Gastrocnemius medialis (tissue), 4 donors: ENCODE measurements around the gene RMDN2. TPM values are rescaled to one million over a fixed set of nuclear protein-coding genes. Genes with fewer than 3 reads are reported as not detected.

ENCODE experiments used
- ATAC-seq, 2 donors: fragments of 150-250 bp; one replicate each; pipeline ENCODE4 v1.9.1; 2016
- DNase-seq, 2 donors: peaks; one replicate each; pipeline ENCODE4 v3.0.0-alpha.2; 2019
- H3K27ac ChIP-seq, 4 donors: fragments of 200-600 bp; sonication (generic); 1 replicate in 1 of 4; 2 replicates in 3 of 4; pipeline ENCODE4 v1.5.1; 2016 to 2018; ENCODE audit warnings: mild to moderate bottlenecking in 2 of 4, moderate library complexity in 1 of 4
- H3K27me3 ChIP-seq, 3 donors: fragments of 200-600 bp; sonication (generic) in 2 of 3; 1 replicate in 1 of 3; 2 replicates in 2 of 3; pipeline versions ENCODE4 v1.5.1 to v1.6.0; 2016 to 2019; ENCODE audit warnings: mild to moderate bottlenecking in 1 of 3, moderate library complexity in 1 of 3
- H3K36me3 ChIP-seq, 2 donors: fragments of 200-600 bp; sonication (generic) in 1 of 2; one replicate each; pipeline ENCODE4 v1.5.1; 2017 to 2018
- H3K4me1 ChIP-seq, 2 donors: fragments of 200-600 bp; sonication (generic) in 1 of 2; one replicate each; pipeline ENCODE4 v1.5.1; 2016 to 2017; ENCODE audit warnings: mild to moderate bottlenecking in 2 of 2
- H3K4me3 ChIP-seq, 4 donors: fragments of 200-600 bp; sonication (generic) in 3 of 4; 1 replicate in 1 of 4; 2 replicates in 3 of 4; pipeline ENCODE4 v1.5.1; 2016 to 2019; ENCODE audit warnings: mild to moderate bottlenecking in 2 of 4
- H3K9me3 ChIP-seq, 3 donors: fragments of 200-600 bp; sonication (generic) in 2 of 3; 1 replicate in 1 of 3; 2 replicates in 2 of 3; pipeline ENCODE4 v1.5.1; 2016 to 2019
- CTCF ChIP-seq, 5 experiments: fragments of 450-650 bp in 3 of 5; fragments of 200-600 bp in 2 of 5; sonication (generic) in 2 of 5; IDR thresholded peaks in 4 of 5; conservative IDR thresholded peaks in 1 of 5; 1 replicate in 4 of 5; 2 replicates in 1 of 5; pipeline ENCODE4 v1.5.1; 2016 to 2019; ENCODE audit warnings: antibody characterized with exemption in 5 of 5, mild to moderate bottlenecking in 3 of 5, moderate library complexity in 3 of 5
- POLR2A ChIP-seq, 2 donors: fragments of 450-650 bp; IDR thresholded peaks; one replicate each; pipeline ENCODE4 v1.6.1; 2017; ENCODE audit warnings: antibody characterized with exemption in 2 of 2, mild to moderate bottlenecking in 2 of 2, moderate library complexity in 2 of 2
- in situ Hi-C, 4 donors: fragments of 200-750 bp; cut with MboI; loops; one replicate each; pipeline versions ENCODE4 v1.15.0 to v1.8.0; 2017; ENCODE audit warnings: low sequenced_read_pairs in 4 of 4
- intact Hi-C: fragments of 100-400 bp; cut with DNase I; formaldehyde crosslinking; loops from one replicate; pipeline ENCODE4 v1.15.1; 2023; ENCODE audit warnings: low total_unique reads
- total RNA-seq, 4 donors: library from RNA; depleted of rRNA; stranded (reverse); fragments of >200 nt; gene quantifications; one replicate each; pipeline versions ENCODE4 v1.1.0 to v1.2.3, GENCODE V29; 2016

The RMDN2 gene
- total RNA-seq, 4 donors from 2014 or later: 2.7 to 6.3 (median 3.3) TPM

DNA sequence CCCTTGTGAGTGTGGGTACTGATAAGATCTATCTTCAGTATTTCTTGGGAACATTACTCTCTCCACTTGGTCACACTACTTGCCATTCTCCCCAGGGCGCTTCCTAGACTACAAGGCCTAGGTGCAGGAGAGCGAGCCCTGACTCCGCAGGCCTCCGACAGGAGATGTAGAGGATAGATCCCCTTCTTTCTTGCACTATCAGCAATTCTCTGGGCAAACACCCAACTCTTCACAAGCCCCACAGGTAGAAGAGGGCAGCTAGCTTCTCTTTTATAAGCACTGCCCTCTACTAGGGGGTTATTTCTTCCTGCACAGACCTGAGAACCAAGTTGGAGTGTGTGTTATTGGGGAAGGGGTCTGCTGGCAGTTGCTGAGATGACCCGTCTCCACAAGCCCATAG is 10.7 kb upstream of the RMDN2 start:
- no peak overlapping the region for H3K4me3 ChIP-seq
- no peaks in the 10 kb centered on the region for H3K4me1 ChIP-seq
- no peaks in the 10 kb centered on the region for H3K9me3 ChIP-seq
- H3K36me3 ChIP-seq: no peaks in the 10 kb centered on the region
- intact Hi-C loops: no loop called here
- H3K27me3 ChIP-seq: no peaks in the 10 kb centered on the region
- no peak overlapping the region for H3K27ac ChIP-seq
- in situ Hi-C loops: no loop called here
- DNase-seq: no peak
- no peak for ATAC-seq
- TF ChIP-seq CTCF (IDR thresholded peaks at IDR 0.05 in 4 of 5, conservative IDR thresholded peaks at IDR 0.05 in 1 of 5): no peak
- TF ChIP-seq POLR2A (IDR thresholded peaks at IDR 0.05): no peak

DNA sequence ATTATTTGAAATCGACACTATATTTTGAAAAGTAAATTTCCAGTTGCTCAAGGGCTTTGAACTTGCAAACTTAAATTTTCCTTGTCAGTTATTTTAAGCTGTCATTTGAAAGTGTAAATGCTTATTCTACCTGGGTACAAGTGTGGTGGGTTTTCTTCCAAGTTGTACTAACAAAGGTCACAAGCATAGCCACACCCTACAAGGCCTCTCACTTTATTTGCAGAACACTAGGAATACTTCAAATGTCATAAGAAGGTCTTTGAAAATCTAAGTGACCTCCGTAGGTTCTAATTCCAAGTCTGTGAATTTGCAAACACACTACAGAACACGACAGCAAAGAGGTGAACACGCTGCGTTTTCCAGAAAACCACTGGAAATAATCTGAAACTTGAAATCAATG is 9.3 kb upstream of the RMDN2 start:
- no peaks in the 10 kb centered on the region for H3K9me3 ChIP-seq
- in situ Hi-C loops (no loop called here), intact Hi-C loops (no loop called here)
- H3K27me3 ChIP-seq: no peaks in the 10 kb centered on the region
- H3K4me1 ChIP-seq: no peaks in the 10 kb centered on the region
- DNase-seq (no peak), ATAC-seq (no peak)
- H3K36me3 ChIP-seq: no peaks in the 10 kb centered on the region
- no peak overlapping the region for H3K27ac ChIP-seq
- no peak for TF ChIP-seq CTCF (IDR thresholded peaks at IDR 0.05 in 4 of 5, conservative IDR thresholded peaks at IDR 0.05 in 1 of 5)
- no peak for TF ChIP-seq POLR2A (IDR thresholded peaks at IDR 0.05)
- H3K4me3 ChIP-seq: no peak overlapping the region

DNA sequence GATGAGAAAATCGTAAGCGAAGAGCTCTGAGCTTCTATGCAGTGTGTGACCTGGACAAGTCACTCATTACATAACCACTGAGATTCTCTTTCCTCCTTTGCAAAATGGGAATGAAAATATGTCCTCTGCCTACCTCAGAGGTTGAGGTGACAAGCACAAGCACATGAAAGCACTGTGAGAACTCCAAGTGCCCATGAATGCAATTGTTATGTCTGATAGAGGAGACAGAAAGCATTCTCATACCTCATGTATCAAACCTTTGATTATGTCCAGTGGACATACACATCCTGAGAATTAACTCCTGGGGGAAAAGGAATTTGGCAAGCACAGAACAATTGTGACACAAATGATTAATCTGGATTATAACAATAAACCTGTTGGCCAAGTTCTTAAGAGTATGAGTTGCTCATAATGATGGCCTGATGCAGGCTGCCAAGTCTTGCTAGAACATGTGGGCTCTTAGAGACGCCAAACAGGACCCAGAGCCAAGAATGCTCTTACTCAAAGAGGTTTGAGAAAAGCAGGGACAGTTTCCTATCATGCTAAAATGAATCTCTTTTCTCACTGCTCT is 8.5 kb upstream of the RMDN2 start:
- no peaks in the 10 kb centered on the region for H3K36me3 ChIP-seq
- H3K27me3 ChIP-seq: no peaks in the 10 kb centered on the region
- no peaks in the 10 kb centered on the region for H3K4me1 ChIP-seq
- peak; percentile 84 to 88 for ATAC-seq
- H3K27ac ChIP-seq: peak overlapping the region in 2 of 4 donors; percentile 5 to 17
- peak; percentile 17 to 59 for DNase-seq
- TF ChIP-seq CTCF (IDR thresholded peaks at IDR 0.05 in 4 of 5, conservative IDR thresholded peaks at IDR 0.05 in 1 of 5) (no peak), POLR2A (IDR thresholded peaks at IDR 0.05) (no peak)
- intact Hi-C loops: no loop called here
- H3K9me3 ChIP-seq: no peaks in the 10 kb centered on the region
- in situ Hi-C loops: no loop called here
- H3K4me3 ChIP-seq: no peak overlapping the region

DNA sequence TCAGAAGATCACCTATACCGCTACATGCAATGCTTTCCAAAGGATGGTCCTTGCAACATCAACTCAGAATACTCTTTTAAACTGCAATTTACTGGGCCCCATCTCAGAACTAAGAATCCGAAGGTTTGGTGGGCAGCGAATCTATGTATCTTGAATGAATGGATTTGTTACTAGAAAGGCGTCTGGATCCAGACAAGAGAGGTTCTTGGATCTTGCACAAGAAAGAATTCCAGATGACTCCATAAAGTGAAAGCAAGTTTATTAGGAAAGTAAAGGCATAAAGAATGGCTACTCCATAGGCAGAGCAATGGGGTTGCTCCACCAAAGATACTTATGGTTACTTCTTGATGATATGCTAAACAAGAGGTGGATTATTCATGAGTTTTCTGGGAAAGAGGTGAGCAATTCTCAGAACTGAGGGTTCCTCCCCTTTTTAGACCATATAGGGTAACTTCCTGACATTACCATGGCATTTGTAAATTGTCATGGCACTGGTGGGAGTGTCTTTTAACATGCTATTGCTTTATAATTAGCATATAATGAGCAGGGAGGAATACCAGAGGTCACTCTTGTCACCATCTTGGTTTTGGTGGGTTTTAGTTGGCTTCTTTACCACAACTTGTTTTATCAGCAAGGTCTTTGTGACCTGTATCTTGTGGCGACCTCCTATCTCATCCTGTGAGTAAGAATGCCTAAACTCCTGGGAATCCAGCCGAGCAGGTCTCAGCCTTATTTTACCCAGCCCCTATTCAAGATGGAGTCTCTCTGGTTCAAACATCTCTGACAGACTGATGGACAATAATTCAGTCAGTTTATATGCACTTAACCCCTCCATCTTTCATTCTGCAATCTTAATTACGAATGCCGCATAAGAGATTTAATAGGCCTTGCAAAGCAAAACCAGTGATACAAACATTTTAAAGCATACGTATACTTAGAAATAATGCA is 7.5 kb upstream of the RMDN2 start:
- intact Hi-C loops (no loop called here), in situ Hi-C loops (no loop called here)
- TF ChIP-seq CTCF (IDR thresholded peaks at IDR 0.05 in 4 of 5, conservative IDR thresholded peaks at IDR 0.05 in 1 of 5) (no peak), POLR2A (IDR thresholded peaks at IDR 0.05) (no peak)

More for the DNA sequence above, 7.5 kb upstream of the RMDN2 start:
- no peaks in the 10 kb centered on the region for H3K27me3 ChIP-seq
- H3K36me3 ChIP-seq: no peaks in the 10 kb centered on the region
- H3K27ac ChIP-seq: no peak overlapping the region
- ATAC-seq (no peak), DNase-seq (no peak)
- H3K4me1 ChIP-seq: no peaks in the 10 kb centered on the region
- H3K9me3 ChIP-seq: no peaks in the 10 kb centered on the region
- no peak overlapping the region for H3K4me3 ChIP-seq
